Mesenteric fat pad (tissue), 1 donor: ENCODE results near the gene GBE1. TPM values are rescaled to one million over a fixed set of nuclear protein-coding genes. Genes with fewer than 3 reads are reported as not detected.
"Not testable (repeated sequence)": the region's sequence is repeated elsewhere in the genome, so short reads cannot be mapped to it uniquely, and the experiment has no call there.

Experiments used
- DNase-seq: peaks from one replicate; pipeline ENCODE4 v3.0.0-alpha.2; 2020; ENCODE audit warnings: low spot score
- long read RNA-seq: library from polyadenylated mRNA; unstranded; transcript quantifications from one replicate; pipeline ENCODE4 v2.0.0, GENCODE V29; 2020
- total RNA-seq: library from RNA; stranded (reverse); fragmentation: NEBNext Ultra II Directional; extraction: Animal tissue kit (Norgen Biotek cat#: 25700); gene quantifications from one replicate; pipeline ENCODE4 v1.2.1, GENCODE V29; 2021
- donor health status: DM: yes; HTN: yes; CAD: no.

The GBE1 gene
- 152 TPM for total RNA-seq
- long read RNA-seq, transcript GBE1-201 (16 exons, 3,461 nt), result major isoform, 259 of 397 reads
- long read RNA-seq, partial matches to known transcripts, result 70 of 397 reads
- long read RNA-seq, other reads (novel, unspliced or antisense), result 68 of 397 reads

- peak; percentile 96 for DNase-seq
These were observed at the start of gene GBE1 for GRCh38 chr3:81760924-81761903. Gene GBE1 (minus strand): TSS chr3:81761645. CDS start chr3:81761517, 128 bp downstream.

DNA sequence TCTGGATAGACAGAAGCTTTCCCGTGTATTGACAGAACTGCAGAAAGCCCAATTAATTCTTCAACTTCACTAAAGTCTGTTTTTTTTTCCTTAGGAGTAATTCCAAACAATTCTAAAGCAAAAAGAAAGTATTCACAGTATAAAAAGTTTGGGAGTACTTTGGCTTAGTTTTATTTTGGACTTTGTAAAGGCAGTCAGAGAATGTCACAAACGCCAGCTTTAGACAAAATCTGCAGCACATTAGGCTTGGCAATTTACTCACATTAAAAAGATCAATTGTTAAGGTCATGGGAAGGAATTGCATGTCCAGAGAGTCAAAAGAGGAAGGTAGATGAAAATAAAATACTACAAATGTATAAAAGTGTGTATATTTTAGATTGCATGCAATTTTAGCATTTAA lies 47.5 kb upstream of the GBE1 start:
- no peak for DNase-seq

- DNase-seq, result no peak
These were observed 38.0 kb upstream of the GBE1 start for GRCh38 chr3:81799403-81799802.

- DNase-seq, result no peak
These were observed 32.0 kb upstream of the GBE1 start for GRCh38 chr3:81793410-81793809.

DNA sequence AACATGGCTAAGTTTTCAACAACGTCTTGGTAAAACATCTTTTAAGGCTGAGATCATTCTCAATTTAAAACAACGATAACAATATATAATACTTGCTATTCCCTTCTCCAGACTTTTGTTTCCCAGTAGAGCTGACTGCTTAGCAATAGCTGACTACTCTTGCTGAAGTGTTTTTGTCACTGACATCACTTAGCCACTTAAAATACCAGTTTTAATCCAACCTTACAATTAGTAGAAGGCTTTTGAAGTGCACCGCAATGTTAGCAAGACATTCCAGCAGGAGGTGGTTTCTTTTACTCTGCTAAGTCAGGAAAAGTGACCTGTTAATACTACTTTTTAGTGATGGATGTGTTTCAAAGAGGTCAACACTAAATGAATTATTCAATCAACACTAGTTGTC lies 28.7 kb upstream of the GBE1 start:
- no peak for DNase-seq

- DNase-seq, result no peak
These were observed 28.2 kb upstream of the GBE1 start for GRCh38 chr3:81789691-81790090.

GRCh38 chr3:81788610-81789009 lies 27.2 kb upstream of the GBE1 start:
- no peak for DNase-seq

DNA sequence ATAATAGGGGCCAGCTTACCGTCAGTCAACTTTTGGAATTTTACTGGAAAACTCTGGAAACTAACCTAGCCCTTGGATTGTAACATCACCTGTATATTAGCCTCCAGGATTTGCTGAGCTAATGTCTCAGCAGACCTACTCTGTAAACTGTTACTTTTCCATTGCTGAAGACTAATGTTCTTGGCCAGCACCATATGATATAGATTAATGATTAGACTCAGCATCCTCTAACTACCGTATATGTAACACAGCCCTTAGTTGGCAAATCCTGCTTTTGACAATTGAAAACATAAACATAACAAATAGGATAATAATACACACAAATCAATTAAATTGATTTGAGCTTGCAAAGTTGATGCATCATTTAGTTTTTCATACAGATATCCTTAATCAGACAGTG lies 26.6 kb upstream of the GBE1 start:
- DNase-seq, result no peak

DNA sequence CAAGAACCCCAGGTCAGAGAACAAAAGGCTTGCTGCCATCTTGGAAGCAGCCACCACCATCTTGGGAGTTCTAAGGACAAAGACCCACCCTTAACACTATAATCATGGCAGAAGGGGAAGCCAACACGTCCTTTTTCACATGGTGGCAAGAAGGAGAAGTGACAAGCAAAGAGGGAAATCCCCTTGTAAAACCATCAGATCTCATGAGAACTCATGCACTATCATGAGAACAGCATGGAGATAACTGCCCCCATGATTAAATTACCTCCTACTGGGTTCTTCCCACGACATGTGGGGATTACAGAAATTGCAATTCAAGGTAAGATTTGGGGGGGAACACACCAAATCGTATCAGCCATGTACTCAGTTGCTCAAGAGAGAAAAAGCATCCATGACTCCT lies 21.1 kb upstream of the GBE1 start:
- no peak for DNase-seq

- DNase-seq, result no peak
These were observed 17.3 kb upstream of the GBE1 start for GRCh38 chr3:81778678-81779182.

DNA sequence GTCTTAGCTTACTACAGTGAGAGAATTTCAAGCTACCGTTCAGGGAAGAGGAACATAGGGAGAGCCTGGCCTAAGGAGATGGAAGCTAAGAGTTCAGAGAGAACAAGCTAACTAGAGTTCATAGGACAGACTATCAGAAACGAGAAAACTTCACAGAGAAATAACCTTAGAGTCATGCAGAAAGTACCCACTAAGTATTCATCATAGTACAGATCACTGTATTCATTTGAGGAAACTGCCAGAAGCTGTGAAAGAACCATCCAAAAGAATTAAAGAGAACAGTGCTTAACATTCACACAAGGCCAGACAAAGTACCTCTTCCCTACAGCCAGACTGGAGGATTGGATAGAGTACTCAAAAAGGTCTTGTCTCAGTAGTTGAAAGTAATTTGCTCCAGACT lies 15.2 kb upstream of the GBE1 start:
- no peak for DNase-seq

GRCh38 chr3:81770710-81771109 lies 9.3 kb upstream of the GBE1 start:
- no peak for DNase-seq

DNA sequence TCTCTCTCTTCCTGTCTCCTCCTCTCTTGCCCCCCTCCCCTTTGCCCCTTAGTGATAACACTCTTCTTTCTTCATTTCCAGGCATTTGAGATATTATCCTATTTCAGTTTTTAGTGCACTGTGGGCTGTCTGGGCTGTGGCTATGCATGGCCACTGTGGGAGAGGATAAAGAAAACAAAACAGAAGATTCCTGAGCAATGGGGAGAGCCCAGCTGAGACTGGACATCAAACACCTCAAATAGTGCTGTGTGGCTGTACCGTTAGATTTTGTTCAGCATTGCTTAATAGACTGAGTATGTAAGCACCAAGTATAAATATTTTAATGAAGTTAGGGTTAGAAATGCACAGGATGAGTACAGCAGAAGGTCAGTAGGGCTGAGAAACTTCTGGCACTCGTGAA lies 7.9 kb upstream of the GBE1 start:
- DNase-seq, result no peak

DNA sequence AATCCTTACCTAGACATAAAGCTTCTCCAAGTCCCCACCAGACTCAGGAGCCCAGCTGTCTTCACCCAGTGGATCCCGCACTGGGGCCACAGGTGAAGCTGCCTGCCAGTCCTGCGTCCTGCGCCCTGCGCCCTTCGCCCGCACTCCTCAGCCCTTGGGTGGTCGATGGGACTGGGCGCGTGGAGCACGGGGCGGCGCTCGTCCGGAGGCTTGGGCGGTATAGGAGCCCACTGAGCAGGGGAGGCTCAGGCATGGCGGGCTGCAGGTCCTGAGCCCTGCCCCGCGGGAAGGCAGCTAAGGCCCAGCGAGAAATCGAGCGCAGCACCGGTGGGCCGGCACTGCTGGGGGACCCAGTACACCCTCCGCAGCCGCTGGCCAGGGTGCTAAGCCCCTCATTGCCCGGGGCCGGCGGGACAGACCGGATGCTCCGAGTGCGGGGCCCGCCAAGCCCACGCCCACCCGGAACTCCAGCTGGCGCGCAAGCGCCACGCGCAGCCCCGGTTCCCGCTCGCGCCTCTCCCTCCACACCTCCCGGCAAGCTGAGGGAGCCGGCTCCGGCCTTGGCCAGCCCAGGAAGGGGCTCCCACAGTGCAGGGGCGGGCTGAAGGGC lies 5.9 kb upstream of the GBE1 start:
- DNase-seq, result not testable (repeated sequence)

GRCh38 chr3:81765400-81765799 lies 4.0 kb upstream of the GBE1 start:
- no peak for DNase-seq

DNA sequence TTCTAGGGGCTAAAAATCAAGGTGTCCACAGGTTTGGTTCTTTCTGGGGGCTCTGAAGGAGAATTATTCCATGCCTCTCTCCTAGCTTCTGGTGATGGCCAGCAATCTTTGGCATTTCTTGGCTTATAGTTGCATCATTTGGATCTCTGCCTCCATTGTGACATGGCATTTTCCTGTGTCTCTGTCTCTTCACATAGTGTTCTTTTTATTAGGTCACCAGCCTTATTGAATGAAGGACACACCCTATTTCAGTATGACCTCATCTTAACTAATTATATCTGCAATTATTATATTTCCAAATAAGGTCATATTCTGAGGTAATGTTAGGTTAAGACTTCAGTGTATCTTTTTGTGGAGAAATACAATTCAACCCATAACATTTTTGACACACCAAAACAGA lies 3.2 kb upstream of the GBE1 start:
- DNase-seq, result no peak

DNA sequence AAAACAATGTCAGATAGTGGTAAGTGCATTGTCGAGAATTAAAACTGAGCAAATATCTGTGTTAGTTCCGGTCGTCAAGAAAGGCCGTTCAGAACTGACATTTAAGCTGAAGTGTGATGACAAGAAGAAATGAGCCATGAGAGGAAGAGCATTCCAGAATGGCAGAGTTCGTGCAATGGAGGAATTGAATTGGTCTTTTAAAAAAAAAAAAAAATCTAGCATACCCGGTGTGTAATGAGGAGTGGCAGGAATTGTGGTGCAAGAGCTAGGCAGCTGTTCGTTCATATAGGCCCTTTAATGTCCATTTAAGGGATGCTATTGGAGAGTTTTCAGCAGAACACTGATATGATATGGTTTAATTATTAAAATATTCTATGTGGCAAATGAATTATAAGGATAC lies 2.6 kb upstream of the GBE1 start:
- DNase-seq, result no peak

DNA sequence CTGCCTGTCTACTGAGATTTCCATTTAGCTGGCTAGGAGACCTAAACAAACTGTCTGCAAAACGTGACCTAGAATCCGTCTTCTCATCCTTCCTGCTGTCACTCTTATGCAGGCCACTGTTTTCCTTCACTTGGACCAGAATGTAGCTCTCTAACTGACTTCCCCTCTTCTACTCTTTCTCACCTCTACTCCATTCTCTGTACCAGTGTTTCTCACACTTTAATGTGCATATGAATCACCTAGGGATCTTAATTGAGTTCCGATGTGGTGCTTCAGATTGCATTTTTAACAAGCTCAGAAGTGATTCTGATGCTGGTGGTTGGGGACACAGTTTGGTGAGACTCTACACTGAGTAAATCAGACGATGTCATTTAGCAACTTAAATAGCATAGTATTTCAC lies 1.6 kb upstream of the GBE1 start:
- no peak for DNase-seq

- DNase-seq, result no peak
These were observed 597 bp upstream of the GBE1 start for GRCh38 chr3:81761904-81762580.

GRCh38 chr3:81760215-81760614 lies 1.2 kb downstream of the GBE1 start:
- DNase-seq, result no peak

DNA sequence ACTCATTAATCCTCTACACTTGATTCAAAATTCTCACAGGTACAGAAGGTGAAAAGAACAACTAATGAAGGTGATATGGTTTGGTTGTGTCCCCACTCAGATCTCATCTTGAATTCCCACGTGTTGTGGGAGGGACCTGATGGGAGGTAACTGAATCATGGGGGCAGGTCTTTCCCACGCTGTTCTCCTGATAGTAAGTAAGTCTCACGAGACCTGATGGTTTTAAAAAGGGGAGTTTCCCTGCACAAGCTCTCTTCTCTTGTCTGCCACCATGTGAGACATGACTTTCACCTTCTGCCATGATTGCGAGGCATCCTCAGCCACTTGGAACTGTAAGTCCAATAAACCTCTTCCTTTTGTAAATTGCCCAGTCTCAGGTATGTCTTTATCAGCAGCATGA lies 2.7 kb downstream of the GBE1 start:
- DNase-seq, result not testable (repeated sequence)

DNA sequence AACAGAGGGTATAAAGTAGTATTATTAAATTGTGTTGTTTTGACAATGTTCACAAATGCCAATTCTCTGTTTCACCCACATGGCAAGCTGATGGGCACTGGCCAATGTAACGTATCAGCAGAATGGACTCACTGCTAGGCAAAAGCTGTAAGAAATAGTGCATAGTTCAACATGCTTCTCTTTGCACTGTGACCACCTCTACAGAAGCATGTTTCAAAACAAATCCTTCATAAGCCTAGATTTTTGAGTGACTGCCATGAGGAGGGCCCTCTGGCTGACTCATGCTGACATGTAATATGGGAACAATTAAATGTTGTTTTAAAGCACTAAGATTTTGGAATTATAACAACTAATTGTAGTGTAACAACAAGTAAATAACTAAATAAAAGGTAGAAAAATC lies 3.2 kb downstream of the GBE1 start:
- DNase-seq, result no peak
